22Rv1 (cell line): ENCODE measurements around the gene PANX2.

ENCODE experiments used
- ZFX ChIP-seq: fragments of 450-650 bp; IDR thresholded peaks from 2 replicates; pipeline ENCODE4 v1.6.1; 2017; ENCODE audit warnings: antibody characterized with exemption, borderline replicate concordance
- TF ChIP-seq, protein P1 (sequence below): fragments of 450-650 bp; IDR thresholded peaks from 2 replicates; pipeline ENCODE4 v1.5.1; 2017; ENCODE audit warnings: mild to moderate bottlenecking

DNA sequence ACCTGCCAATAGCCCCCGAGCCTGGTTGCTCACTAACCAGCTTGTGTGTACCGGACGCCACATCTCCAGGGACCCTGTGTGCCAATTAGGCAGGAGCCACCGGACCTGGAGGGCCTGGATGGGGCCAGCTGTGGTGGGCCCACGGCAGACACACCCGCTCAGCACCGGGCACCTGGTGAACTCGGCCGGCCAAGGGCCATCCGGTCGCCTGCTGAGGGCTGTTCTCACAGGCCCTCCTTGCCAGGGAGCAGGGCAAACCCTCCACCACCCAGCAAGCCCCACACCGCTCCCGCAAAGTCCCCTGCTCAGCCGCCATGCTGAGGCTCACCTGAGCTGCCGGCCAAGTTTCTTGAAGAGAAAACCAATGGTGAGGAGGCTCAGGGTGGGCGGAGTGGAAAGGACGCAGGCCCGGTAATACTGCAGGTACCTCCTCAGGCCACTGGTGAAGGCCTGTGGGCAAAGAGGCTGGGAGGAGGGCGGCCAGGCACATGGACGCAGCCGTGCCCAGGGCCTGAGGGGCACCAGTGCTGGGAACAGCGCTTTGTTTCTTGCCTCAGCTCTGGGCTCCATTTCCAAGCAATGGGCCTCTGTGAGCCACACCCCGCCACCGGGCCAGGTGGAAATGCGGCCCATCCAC is 57.2 kb downstream of the PANX2 start:
- TF ChIP-seq, protein P1, sequence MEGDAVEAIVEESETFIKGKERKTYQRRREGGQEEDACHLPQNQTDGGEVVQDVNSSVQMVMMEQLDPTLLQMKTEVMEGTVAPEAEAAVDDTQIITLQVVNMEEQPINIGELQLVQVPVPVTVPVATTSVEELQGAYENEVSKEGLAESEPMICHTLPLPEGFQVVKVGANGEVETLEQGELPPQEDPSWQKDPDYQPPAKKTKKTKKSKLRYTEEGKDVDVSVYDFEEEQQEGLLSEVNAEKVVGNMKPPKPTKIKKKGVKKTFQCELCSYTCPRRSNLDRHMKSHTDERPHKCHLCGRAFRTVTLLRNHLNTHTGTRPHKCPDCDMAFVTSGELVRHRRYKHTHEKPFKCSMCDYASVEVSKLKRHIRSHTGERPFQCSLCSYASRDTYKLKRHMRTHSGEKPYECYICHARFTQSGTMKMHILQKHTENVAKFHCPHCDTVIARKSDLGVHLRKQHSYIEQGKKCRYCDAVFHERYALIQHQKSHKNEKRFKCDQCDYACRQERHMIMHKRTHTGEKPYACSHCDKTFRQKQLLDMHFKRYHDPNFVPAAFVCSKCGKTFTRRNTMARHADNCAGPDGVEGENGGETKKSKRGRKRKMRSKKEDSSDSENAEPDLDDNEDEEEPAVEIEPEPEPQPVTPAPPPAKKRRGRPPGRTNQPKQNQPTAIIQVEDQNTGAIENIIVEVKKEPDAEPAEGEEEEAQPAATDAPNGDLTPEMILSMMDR, result no peak
- no peak for TF ChIP-seq ZFX
